Measurements from ENCODE around the gene KCNQ1.
A peak's percentile ranks its signal among the peaks of the same experiment; 100 is the strongest.

Gene KCNQ1

DNA sequence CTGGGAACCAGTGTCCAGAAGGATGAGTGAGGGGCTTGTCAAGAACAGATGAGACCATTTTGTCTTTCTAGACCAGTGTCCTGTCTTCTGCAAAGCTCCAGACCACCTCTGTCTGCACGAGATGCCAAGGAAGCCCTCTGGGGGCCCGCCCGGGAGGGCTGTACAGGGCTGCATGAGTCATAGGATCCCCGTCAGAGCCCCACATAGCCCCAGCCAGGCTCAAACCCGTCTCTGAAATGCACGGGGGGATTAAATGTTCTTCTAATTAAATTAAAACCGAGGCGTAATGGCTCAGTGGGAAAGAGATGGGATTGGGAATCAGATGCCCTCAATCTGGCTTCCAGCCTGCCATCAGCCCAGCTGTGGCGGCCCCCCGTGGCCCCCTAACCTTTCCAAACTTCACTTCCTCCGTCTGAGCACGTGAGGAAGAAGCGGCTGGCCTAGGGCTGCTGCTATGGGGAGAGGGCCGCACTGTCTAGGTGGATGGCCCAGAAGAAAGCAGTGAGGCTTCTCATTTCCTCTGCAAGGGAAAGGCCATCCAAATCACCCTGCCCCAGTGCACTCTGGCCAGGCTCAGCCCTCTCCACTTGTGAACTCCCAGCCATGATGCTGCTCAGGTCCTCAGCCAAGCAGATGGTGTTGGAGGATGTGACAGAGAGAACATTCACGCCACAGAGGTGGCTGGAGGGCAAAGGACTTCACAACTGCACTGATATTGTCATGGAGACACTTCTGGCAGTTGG lies 222.2 kb downstream of the KCNQ1 start:
- Histone ChIP-seq H3K4me3 (no peak overlapping the region), H3K9ac (no peak overlapping the region), H3K9me3 (replicated peaks in 1 of 11) (peaks cover 21 to 52% (median 41%) of the 10 kb centered on the region in 11 experiments), H3K4me1 (peaks cover 0 to 37% (median 17%) of the 10 kb centered on the region in 10 experiments; a peak in 16 of 20 replicates), H3K27me3 (no peaks in the 10 kb centered on the region), H4K20me1 (peaks cover 0 to 26% (median 0%) of the 10 kb centered on the region in 11 experiments; a peak in 7 of 22 replicates), H3K36me3 (peaks cover 31 to 82% (median 63%) of the 10 kb centered on the region in 11 experiments), H3K27ac (no peak overlapping the region), H3K4me2 (no peak overlapping the region; a peak in 1 of 22 replicates)
- TF ChIP-seq Cebpa-rat (IDR thresholded peaks at IDR 0.05): no peak

DNA sequence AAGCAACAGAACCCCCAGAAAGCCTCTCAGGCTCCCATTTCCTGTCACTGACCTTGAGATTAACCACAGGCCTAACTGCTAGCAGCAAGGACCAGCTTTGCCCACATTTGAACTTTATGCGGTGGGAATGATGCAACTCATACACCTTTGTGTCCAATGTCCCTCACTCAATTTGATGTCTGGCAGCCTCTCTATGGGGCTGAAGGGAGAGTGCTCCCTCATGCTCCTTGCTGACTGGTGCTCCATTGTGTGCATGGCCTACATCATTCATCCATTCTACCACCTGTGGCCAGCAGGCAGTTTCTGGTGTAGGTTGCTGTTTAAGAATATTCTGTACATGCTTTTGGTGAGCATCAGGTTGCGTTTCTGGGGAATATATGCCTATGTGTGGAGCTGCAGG lies 223.1 kb downstream of the KCNQ1 start:
- H3K4me2 ChIP-seq: peak overlapping the region in 6 of 11 experiments; percentile 3 to 26 (median 12); a peak in 4 of 22 replicates
- no peak for TF ChIP-seq Cebpa-rat (IDR thresholded peaks at IDR 0.05)
- H4K20me1 ChIP-seq: peaks cover 0 to 31% (median 3%) of the 10 kb centered on the region in 11 experiments; a peak in 8 of 22 replicates

GRCh38 chr11:2668876-2669275 lies 224.1 kb downstream of the KCNQ1 start:
- Histone ChIP-seq H3K27ac (no peak overlapping the region), H3K4me3 (no peak overlapping the region), H3K36me3 (peaks cover 18 to 78% (median 52%) of the 10 kb centered on the region in 11 experiments; a peak in 21 of 22 replicates), H3K4me1 (peaks cover 7 to 43% (median 26%) of the 10 kb centered on the region in 10 experiments), H3K9ac (no peak overlapping the region), H4K20me1 (peaks cover 0 to 40% (median 3%) of the 10 kb centered on the region in 11 experiments; a peak in 8 of 22 replicates), H3K4me2 (no peak overlapping the region), H3K9me3 (replicated peaks in 1 of 11) (peaks cover 2 to 33% (median 22%) of the 10 kb centered on the region in 11 experiments; a peak in 21 of 22 replicates), H3K27me3 (no peaks in the 10 kb centered on the region)
- no peak for TF ChIP-seq Cebpa-rat (IDR thresholded peaks at IDR 0.05)

More for the DNA sequence above, 223.1 kb downstream of the KCNQ1 start:
- H3K36me3 ChIP-seq: peaks cover 28 to 79% (median 59%) of the 10 kb centered on the region in 11 experiments
- H3K9me3 ChIP-seq (replicated peaks in 1 of 11): peaks cover 11 to 43% (median 31%) of the 10 kb centered on the region in 11 experiments
- no peak overlapping the region for H3K4me3 ChIP-seq
- H3K27ac ChIP-seq: no peak overlapping the region
- H3K4me1 ChIP-seq: peaks cover 0 to 37% (median 21%) of the 10 kb centered on the region in 10 experiments; a peak in 16 of 20 replicates
- H3K27me3 ChIP-seq: no peaks in the 10 kb centered on the region
- H3K9ac ChIP-seq: no peak overlapping the region

- peaks cover 9 to 78% (median 48%) of the 10 kb centered on the region in 11 experiments; a peak in 19 of 22 replicates for H3K36me3 ChIP-seq
- peaks cover 0 to 24% (median 12%) of the 10 kb centered on the region in 11 experiments; a peak in 15 of 22 replicates for H3K9me3 ChIP-seq (replicated peaks in 1 of 11)
- H3K9ac ChIP-seq: no peak overlapping the region
- H3K27me3 ChIP-seq: no peaks in the 10 kb centered on the region
- peaks cover 0 to 50% (median 3%) of the 10 kb centered on the region in 11 experiments; a peak in 8 of 22 replicates for H4K20me1 ChIP-seq
- no peak overlapping the region for H3K27ac ChIP-seq
- no peak for TF ChIP-seq Cebpa-rat (IDR thresholded peaks at IDR 0.05)
- peaks cover 17 to 53% (median 35%) of the 10 kb centered on the region in 10 experiments for H3K4me1 ChIP-seq
- peak overlapping the region in 3 of 11 experiments; percentile 52 to 53 (median 53); a peak in 2 of 22 replicates for H3K4me2 ChIP-seq
- H3K4me3 ChIP-seq: no peak overlapping the region
These were observed 225.0 kb downstream of the KCNQ1 start for GRCh38 chr11:2669634-2670469.

- Histone ChIP-seq H3K4me2 (peak overlapping the region in 8 of 11 experiments; percentile 26 to 58 (median 50); a peak in 16 of 22 replicates), H3K36me3 (peaks cover 5 to 70% (median 43%) of the 10 kb centered on the region in 11 experiments; a peak in 20 of 22 replicates), H3K9me3 (replicated peaks in 1 of 11) (peaks cover 0 to 16% (median 4%) of the 10 kb centered on the region in 11 experiments; a peak in 9 of 22 replicates), H3K9ac (no peak overlapping the region), H4K20me1 (peaks cover 0 to 57% (median 4%) of the 10 kb centered on the region in 11 experiments; a peak in 10 of 22 replicates), H3K4me3 (no peak overlapping the region), H3K27ac (no peak overlapping the region), H3K27me3 (no peaks in the 10 kb centered on the region), H3K4me1 (peaks cover 24 to 61% (median 38%) of the 10 kb centered on the region in 10 experiments)
- TF ChIP-seq Cebpa-rat (IDR thresholded peaks at IDR 0.05): no peak
These were observed 225.8 kb downstream of the KCNQ1 start for GRCh38 chr11:2670541-2671100.

GRCh38 chr11:2671748-2672147 lies 226.9 kb downstream of the KCNQ1 start:
- Histone ChIP-seq H3K36me3 (peaks cover 5 to 59% (median 40%) of the 10 kb centered on the region in 11 experiments; a peak in 19 of 22 replicates), H3K4me2 (peak overlapping the region in 8 of 11 experiments; percentile 26 to 58 (median 50); a peak in 10 of 22 replicates), H3K9ac (no peak overlapping the region), H3K4me1 (peaks cover 33 to 69% (median 45%) of the 10 kb centered on the region in 10 experiments), H3K27ac (0 out of 22 replicates have a peak overlapping the region, but pooled peaks of 1 of the 11 experiments have one; percentile 4), H3K4me3 (no peak overlapping the region), H3K27me3 (no peaks in the 10 kb centered on the region), H4K20me1 (peaks cover 0 to 69% (median 6%) of the 10 kb centered on the region in 11 experiments; a peak in 10 of 22 replicates), H3K9me3 (replicated peaks in 1 of 11) (peaks cover 0 to 5% (median 0%) of the 10 kb centered on the region in 11 experiments; a peak in 2 of 22 replicates)
- no peak for TF ChIP-seq Cebpa-rat (IDR thresholded peaks at IDR 0.05)

DNA sequence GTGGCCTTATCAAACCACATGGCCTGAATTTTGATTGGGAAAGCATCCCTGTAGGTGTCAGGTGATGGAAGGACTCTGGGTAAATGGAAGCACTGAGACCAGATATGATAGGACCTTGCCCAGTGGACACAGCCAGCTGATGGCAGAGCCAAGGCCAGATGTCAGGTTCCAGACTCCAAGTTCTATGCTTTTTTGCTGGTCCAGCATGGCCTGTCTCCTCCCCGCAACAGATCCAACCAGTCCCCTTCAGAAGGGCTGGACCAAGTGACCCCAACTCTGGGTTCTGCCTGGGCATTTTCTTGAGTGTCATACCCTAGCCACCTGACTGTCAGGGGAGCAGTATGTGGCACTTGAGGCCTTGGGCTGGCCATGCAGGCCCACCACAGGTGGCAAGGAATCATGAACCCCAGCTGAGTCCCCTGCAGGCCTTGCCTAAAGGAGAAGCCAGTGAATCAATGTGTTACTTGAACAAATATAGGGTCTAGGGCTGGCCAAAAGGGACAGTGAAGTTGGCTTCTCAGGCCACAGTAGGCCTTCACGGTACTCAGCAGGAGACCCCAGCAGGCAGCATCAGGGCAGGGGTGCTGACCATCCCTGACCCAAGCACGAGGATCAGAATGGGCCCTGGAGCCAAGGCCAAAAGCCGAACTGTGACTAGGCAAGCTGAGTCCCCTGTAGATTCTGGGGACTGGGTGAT lies 227.9 kb downstream of the KCNQ1 start:
- Histone ChIP-seq H3K9me3 (replicated peaks in 1 of 11) (no peaks in the 10 kb centered on the region; a peak in 1 of 22 replicates), H3K4me1 (peaks cover 40 to 71% (median 54%) of the 10 kb centered on the region in 10 experiments), H3K9ac (no peak overlapping the region), H3K27me3 (no peaks in the 10 kb centered on the region), H3K4me3 (no peak overlapping the region), H3K4me2 (peak overlapping the region in 1 of 11 experiments; percentile 34; a peak in 1 of 22 replicates), H3K27ac (no peak overlapping the region), H4K20me1 (peaks cover 0 to 70% (median 6%) of the 10 kb centered on the region in 11 experiments; a peak in 10 of 22 replicates), H3K36me3 (peaks cover 5 to 53% (median 35%) of the 10 kb centered on the region in 11 experiments; a peak in 19 of 22 replicates)
- no peak for TF ChIP-seq Cebpa-rat (IDR thresholded peaks at IDR 0.05)
